Tongue (tissue), 2 donors: Measurements from ENCODE around the gene ZBTB20. TPM values are rescaled to one million over a fixed set of nuclear protein-coding genes. Genes with fewer than 3 reads are reported as not detected.

ENCODE experiments used
- DNase-seq: peaks from one replicate; pipeline ENCODE4 v3.0.0-alpha.2; 2015
- total RNA-seq: library from RNA; depleted of rRNA; stranded (reverse); fragments of >200 nt; gene quantifications from one replicate; pipeline ENCODE4 v1.2.3, GENCODE V29; 2014

The ZBTB20 gene
- total RNA-seq, 1 donor from 2014 or later = 79.5 TPM

- DNase-seq = no peak
Observed at GRCh38 chr3:114569186-114569585, 577.9 kb downstream of the ZBTB20 start.

GRCh38 chr3:114567771-114568170 lies 579.3 kb downstream of the ZBTB20 start:
- DNase-seq = no peak

- no peak for DNase-seq
Observed at GRCh38 chr3:114566767-114567166, 580.3 kb downstream of the ZBTB20 start.

- no peak for DNase-seq
Observed at GRCh38 chr3:114566162-114566755, 580.8 kb downstream of the ZBTB20 start.

- peak; percentile 12 for DNase-seq
Observed at GRCh38 chr3:114565216-114565615, 581.9 kb downstream of the ZBTB20 start.

GRCh38 chr3:114563720-114564119 lies 583.4 kb downstream of the ZBTB20 start:
- no peak for DNase-seq

- DNase-seq = no peak
Observed at GRCh38 chr3:114562557-114562956, 584.5 kb downstream of the ZBTB20 start.

GRCh38 chr3:114558271-114558670 lies 588.8 kb downstream of the ZBTB20 start:
- DNase-seq = no peak

- no peak for DNase-seq
Observed at GRCh38 chr3:114557791-114558190, 589.3 kb downstream of the ZBTB20 start.

GRCh38 chr3:114556657-114557213 lies 590.4 kb downstream of the ZBTB20 start:
- no peak for DNase-seq

GRCh38 chr3:114554731-114555130 lies 592.4 kb downstream of the ZBTB20 start:
- DNase-seq = no peak

- DNase-seq = no peak
Observed at GRCh38 chr3:114553949-114554593, 593.0 kb downstream of the ZBTB20 start.

GRCh38 chr3:114552527-114552812 lies 594.6 kb downstream of the ZBTB20 start:
- DNase-seq = no peak

- DNase-seq = no peak
Observed at GRCh38 chr3:114551770-114552526, 595.1 kb downstream of the ZBTB20 start.

- DNase-seq = no peak
Observed at GRCh38 chr3:114550165-114550564, 596.9 kb downstream of the ZBTB20 start.

- no peak for DNase-seq
Observed at GRCh38 chr3:114545193-114545592, 601.9 kb downstream of the ZBTB20 start.

GRCh38 chr3:114542359-114542758 lies 604.7 kb downstream of the ZBTB20 start:
- no peak for DNase-seq

GRCh38 chr3:114539525-114539924 lies 607.6 kb downstream of the ZBTB20 start:
- no peak for DNase-seq

- DNase-seq = no peak
Observed at GRCh38 chr3:114538211-114538610, 608.9 kb downstream of the ZBTB20 start.

GRCh38 chr3:114528517-114528916 lies 618.6 kb downstream of the ZBTB20 start:
- DNase-seq = no peak

GRCh38 chr3:114527036-114527644 lies 619.9 kb downstream of the ZBTB20 start:
- no peak for DNase-seq

GRCh38 chr3:114525278-114525677 lies 621.8 kb downstream of the ZBTB20 start:
- no peak for DNase-seq

GRCh38 chr3:114519415-114519814 lies 627.7 kb downstream of the ZBTB20 start:
- peak; percentile 74 for DNase-seq
